ENCODE results near the gene RYR1.
"Not testable (repeated sequence)": the region's sequence is repeated elsewhere in the genome, so short reads cannot be mapped to it uniquely, and the experiment has no call there.

The RYR1 gene

GRCh38 chr19:38463365-38463764 is 29.9 kb downstream of the RYR1 start:
- DNase-seq = no peak

- no peak for DNase-seq
Observed at GRCh38 chr19:38464421-38465082, 31.1 kb downstream of the RYR1 start.

- DNase-seq = no peak
Observed at GRCh38 chr19:38466050-38466449, 32.6 kb downstream of the RYR1 start.

DNA sequence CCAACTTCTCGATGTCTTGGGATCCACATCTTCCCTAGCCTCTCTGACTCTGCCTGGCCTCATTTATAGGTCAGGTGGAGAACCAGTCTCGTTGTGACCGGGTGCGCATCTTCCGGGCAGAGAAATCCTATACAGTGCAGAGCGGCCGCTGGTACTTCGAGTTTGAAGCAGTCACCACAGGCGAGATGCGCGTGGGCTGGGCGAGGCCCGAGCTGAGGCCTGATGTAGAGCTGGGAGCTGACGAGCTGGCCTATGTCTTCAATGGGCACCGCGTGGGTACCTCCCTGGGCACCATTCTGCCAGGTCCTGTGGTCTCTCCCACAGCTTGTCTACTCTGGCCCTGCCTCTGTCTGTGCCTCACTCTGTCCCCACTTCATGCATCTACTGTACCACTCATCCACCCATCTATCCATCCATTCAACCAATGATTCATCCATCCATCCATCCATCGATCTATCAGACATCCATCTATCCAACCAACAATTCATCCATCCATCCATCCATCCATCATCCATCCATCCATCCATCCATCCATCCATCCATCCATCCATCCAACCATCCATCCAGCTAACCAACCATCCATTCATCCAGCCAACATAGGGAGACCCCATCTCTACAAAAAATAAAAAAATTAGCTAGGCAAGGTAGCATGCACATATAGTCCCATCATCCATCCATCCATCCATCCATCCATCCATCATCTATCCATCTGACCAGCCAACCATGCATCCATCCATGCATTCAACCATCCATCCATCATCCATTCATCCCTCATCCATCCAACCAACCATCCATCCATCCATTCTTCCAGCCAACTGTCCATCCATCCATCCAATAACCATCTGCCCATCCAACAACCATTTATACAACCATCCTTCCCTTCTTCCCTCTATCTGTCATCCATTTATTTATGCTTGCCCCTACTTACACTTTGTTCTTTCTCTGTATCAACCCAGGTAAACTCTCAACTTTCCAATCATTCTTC is 34.3 kb downstream of the RYR1 start:
- no peak for DNase-seq

GRCh38 chr19:38469151-38469550 is 35.7 kb downstream of the RYR1 start:
- DNase-seq = no peak

GRCh38 chr19:38470788-38471480 is 37.4 kb downstream of the RYR1 start:
- no peak for DNase-seq

- not testable (repeated sequence) for DNase-seq
Observed at GRCh38 chr19:38472725-38473124, 39.2 kb downstream of the RYR1 start.

GRCh38 chr19:38473201-38473600 is 39.7 kb downstream of the RYR1 start:
- no peak for DNase-seq

DNA sequence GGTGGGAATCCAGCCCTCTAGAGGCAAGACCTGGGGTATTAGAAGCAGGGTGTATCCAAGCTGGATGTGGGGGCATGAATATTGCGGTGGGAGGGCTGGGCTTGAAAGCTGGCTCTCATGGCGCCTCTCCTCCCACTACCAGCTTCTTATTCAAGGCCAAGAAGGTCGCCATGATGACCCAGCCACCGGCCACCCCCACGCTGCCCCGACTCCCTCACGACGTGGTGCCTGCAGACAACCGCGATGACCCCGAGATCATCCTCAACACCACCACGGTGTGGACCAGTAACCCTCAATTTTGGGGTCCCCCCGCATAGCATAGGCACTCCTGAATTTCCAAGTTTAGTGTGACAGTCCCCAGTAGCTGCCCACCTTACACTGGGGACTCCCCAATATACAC is 41.7 kb downstream of the RYR1 start:
- DNase-seq = no peak

DNA sequence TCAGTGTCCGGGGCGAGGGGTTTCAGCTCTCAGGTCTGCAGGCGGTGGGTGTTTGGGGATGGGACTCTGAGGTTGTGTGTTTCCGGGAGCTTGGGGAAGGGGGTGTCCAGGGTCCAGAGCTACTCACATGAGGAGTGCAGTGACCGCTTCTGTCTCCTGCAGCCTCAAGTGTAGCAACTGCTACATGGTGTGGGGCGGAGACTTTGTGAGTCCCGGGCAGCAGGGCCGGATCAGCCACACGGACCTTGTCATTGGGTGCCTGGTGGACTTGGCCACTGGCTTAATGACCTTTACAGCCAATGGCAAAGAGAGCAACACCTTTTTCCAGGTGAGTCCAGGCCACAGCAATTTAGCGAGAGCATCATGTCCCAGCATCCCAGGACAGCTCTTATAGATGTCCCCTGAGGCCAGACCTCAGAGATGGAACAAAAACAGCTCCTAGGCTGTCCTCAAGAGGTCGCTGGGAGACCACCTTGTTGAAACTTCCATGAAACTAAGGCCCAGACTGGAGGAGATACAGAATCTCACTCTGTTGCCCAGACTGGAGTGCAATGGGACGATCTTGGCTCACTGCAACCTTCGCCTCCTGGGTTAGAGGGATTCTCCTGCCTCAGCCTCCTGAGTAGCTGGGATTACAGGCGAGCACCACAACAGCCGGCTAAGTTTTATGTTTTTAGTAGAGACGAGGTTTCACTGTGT is 44.9 kb downstream of the RYR1 start:
- no peak for DNase-seq

DNA sequence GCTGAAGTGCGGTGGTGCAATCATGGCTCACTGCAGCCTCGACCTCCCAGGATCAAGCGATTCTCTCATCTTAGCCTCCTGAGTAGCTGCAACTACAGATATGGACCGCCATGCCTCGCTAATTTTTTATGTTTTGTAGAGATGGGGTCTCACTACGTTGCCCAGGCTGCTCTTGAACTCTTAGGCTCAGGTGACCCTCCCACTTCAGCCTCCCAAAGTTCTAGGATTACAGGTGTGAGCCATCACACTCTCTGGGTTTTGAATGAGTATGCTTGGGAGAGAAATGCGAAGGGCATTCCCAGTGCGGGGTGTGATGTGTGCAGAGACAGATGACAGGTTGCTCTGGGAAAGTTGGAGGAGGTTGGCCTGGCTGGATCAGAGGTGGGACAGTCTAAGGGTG is 49.0 kb downstream of the RYR1 start:
- no peak for DNase-seq

DNA sequence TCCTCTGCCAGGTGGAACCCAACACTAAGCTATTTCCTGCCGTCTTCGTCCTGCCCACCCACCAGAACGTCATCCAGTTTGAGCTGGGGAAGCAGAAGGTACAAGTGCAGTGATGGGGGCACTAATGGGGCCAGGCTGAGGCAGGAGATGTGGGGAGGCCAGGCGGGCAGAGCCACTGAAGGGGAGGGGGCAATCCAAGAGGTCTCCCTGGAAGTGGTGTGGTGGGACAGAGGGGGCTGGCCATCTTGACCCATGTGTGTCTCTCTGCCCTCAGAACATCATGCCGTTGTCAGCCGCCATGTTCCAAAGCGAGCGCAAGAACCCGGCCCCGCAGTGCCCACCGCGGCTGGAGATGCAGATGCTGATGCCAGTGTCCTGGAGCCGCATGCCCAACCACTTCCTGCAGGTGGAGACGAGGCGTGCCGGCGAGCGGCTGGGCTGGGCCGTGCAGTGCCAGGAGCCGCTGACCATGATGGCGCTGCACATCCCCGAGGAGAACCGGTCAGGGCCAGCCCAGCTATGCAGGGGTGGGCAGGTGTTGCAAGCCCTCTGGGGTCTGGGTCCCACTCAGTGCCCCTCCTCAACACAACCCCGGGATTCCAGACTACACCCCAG is 49.6 kb downstream of the RYR1 start:
- no peak for DNase-seq

DNA sequence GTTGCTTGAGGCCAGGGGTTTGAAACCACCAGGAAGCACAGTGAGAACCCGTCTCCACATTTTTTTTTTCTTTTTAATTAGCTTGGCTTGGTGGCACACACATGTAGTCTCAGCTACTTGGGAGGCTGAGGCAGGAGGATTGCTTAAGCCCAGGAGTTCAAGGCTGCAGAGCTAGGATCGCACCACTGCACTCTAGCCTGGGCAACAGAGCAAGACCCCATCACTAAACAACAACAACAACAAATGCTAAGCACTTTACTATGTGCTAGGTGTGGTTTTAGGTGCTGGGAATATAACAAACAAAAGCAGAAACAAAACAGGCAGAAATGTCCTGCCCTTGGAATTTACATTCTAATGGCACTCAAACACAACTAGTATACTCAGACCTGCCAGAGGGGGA is 51.3 kb downstream of the RYR1 start:
- no peak for DNase-seq

- DNase-seq = no peak
Observed at GRCh38 chr19:38485541-38486285, 52.2 kb downstream of the RYR1 start.

DNA sequence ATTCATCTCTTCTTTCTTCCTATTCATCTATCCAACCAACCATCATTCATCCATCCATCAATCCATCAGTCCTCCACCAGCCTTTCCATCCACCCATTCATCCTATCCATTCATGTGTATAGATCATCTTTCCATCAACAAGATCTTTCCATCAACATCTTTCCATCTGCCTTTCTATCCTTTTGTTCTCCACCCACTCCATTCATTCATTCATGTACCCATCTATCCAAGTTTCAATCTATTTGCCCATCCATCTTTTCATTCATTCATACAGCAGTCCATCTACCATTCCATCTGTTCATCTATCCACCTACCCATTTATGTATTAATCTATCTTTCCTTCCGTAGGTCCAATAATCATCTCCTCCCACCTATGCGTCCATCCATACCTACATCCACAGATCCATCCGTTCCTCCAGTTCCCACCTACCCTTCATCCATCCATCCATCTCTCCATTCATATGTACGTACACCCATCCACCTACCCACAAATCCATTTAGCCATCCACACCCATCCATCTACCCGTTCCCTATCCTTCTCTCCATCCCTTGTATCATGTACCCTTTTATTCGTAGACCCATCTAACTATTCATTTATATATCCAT is 53.3 kb downstream of the RYR1 start:
- DNase-seq = no peak

DNA sequence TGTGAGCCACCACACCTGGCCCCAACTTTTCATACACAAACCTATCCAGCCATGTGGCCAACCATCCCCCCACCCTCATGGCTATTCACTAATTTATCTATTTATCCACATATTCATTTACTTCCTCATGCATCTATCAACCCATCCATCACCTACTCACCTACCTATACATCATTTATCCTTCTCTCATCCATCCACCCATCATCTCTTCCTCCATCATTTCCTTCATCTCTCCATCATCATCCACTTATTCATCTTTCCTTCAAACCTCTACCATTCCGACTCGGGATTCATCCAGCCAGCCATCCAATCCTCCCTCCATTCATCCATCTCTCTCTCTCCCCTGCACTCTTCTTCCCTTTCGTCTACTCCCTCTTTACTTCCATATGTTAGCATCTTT is 54.6 kb downstream of the RYR1 start:
- DNase-seq = no peak

GRCh38 chr19:38488776-38489481 is 55.4 kb downstream of the RYR1 start:
- no peak for DNase-seq

GRCh38 chr19:38490861-38491260 is 57.4 kb downstream of the RYR1 start:
- no peak for DNase-seq

- no peak for DNase-seq
Observed at GRCh38 chr19:38492181-38492813, 58.8 kb downstream of the RYR1 start.

GRCh38 chr19:38494379-38494778 is 60.9 kb downstream of the RYR1 start:
- no peak for DNase-seq
